GM19025 (cell line): ENCODE results near the gene CENPV.

Source experiments
- ATAC-seq: cut with Tn5 transposase; IDR thresholded peaks from one replicate; pipeline ENCODE4 v1.9.1; 2021; ENCODE audit warnings: mild to moderate bottlenecking, low read depth, moderate library complexity; ENCODE audit not compliant: unreplicated experiment

CENPV gene

GRCh38 chr17:16363749-16364536 lies 10.7 kb upstream of the CENPV start:
- no peak for ATAC-seq

- no peak for ATAC-seq
Observed at GRCh38 chr17:16361874-16362273, 8.6 kb upstream of the CENPV start.

- ATAC-seq: no peak
Observed at GRCh38 chr17:16358394-16358793, 5.1 kb upstream of the CENPV start.

- ATAC-seq: no peak
Observed at GRCh38 chr17:16354585-16354984, 1.3 kb upstream of the CENPV start.

- ATAC-seq: peak; percentile 63
Observed at GRCh38 chr17:16352667-16353316, 477 bp downstream of the CENPV start.

GRCh38 chr17:16352303-16352666 lies 984 bp downstream of the CENPV start:
- no peak for ATAC-seq

- ATAC-seq: no peak
Observed at GRCh38 chr17:16351831-16352230, 1.4 kb downstream of the CENPV start.

- ATAC-seq: no peak
Observed at GRCh38 chr17:16349431-16349830, 3.8 kb downstream of the CENPV start.

GRCh38 chr17:16348586-16348985 lies 4.7 kb downstream of the CENPV start:
- ATAC-seq: no peak

- ATAC-seq: no peak
Observed at GRCh38 chr17:16346721-16347271, 6.5 kb downstream of the CENPV start.

- no peak for ATAC-seq
Observed at GRCh38 chr17:16345565-16345964, 7.7 kb downstream of the CENPV start.

GRCh38 chr17:16343569-16343968 lies 9.7 kb downstream of the CENPV start:
- ATAC-seq: no peak

- no peak for ATAC-seq
Observed at GRCh38 chr17:16342979-16343378, 10.3 kb downstream of the CENPV start.

GRCh38 chr17:16339959-16340358 lies 13.3 kb downstream of the CENPV start:
- ATAC-seq: no peak

- no peak for ATAC-seq
Observed at GRCh38 chr17:16339402-16339801, 13.9 kb downstream of the CENPV start.

GRCh38 chr17:16338391-16338790 lies 14.9 kb downstream of the CENPV start:
- no peak for ATAC-seq

GRCh38 chr17:16329519-16330271 lies 23.6 kb downstream of the CENPV start:
- no peak for ATAC-seq

- ATAC-seq: no peak
Observed at GRCh38 chr17:16328997-16329396, 24.3 kb downstream of the CENPV start.

GRCh38 chr17:16327018-16327417 lies 26.3 kb downstream of the CENPV start:
- ATAC-seq: no peak

GRCh38 chr17:16325964-16326363 lies 27.3 kb downstream of the CENPV start:
- ATAC-seq: no peak

GRCh38 chr17:16322636-16323035 lies 30.6 kb downstream of the CENPV start:
- no peak for ATAC-seq
